GM21717 (cell line): ENCODE results near the gene ENO3.
A peak's percentile ranks its signal among the peaks of the same experiment; 100 is the strongest.

ENCODE experiments used
- ATAC-seq: cut with Tn5 transposase; IDR thresholded peaks from one replicate; pipeline ENCODE4 v1.9.1; 2021; ENCODE audit warnings: mild to moderate bottlenecking, moderate library complexity; ENCODE audit not compliant: unreplicated experiment

The ENO3 gene

GRCh38 chr17:4936436-4936835, 14.5 kb upstream of the ENO3 start:
- ATAC-seq: no peak

GRCh38 chr17:4937553-4937952, 13.4 kb upstream of the ENO3 start:
- no peak for ATAC-seq

- no peak for ATAC-seq
Observed at GRCh38 chr17:4938069-4938491, 12.8 kb upstream of the ENO3 start.

GRCh38 chr17:4938688-4939545, 12.0 kb upstream of the ENO3 start:
- no peak for ATAC-seq

- peak; percentile 10 for ATAC-seq
Observed at GRCh38 chr17:4939546-4939795, 11.4 kb upstream of the ENO3 start.

- peak; percentile 61 for ATAC-seq
Observed at GRCh38 chr17:4939796-4940554, 10.9 kb upstream of the ENO3 start, which contains the start of the genes RNF167 and SLC25A11. Gene RNF167, plus strand, starts transcription at chr17:4940268. Its CDS starts 642 bp downstream, at chr17:4940910. Gene SLC25A11, minus strand, starts transcription at chr17:4940046. Its CDS starts 136 bp downstream, at chr17:4939910.

GRCh38 chr17:4940555-4941318, 10.2 kb upstream of the ENO3 start:
- ATAC-seq: no peak

GRCh38 chr17:4941319-4941610, 9.7 kb upstream of the ENO3 start:
- ATAC-seq: no peak

- ATAC-seq: no peak
Observed at GRCh38 chr17:4942760-4943508, 8.0 kb upstream of the ENO3 start.

GRCh38 chr17:4944163-4944553, 6.8 kb upstream of the ENO3 start:
- no peak for ATAC-seq

- ATAC-seq: no peak
Observed at GRCh38 chr17:4944554-4945175, 6.3 kb upstream of the ENO3 start.

GRCh38 chr17:4945176-4945943, 5.6 kb upstream of the ENO3 start:
- ATAC-seq: no peak

- ATAC-seq: no peak
Observed at GRCh38 chr17:4945944-4946280, 5.0 kb upstream of the ENO3 start.

- ATAC-seq: no peak
Observed at GRCh38 chr17:4946312-4946976, 4.5 kb upstream of the ENO3 start.

- ATAC-seq: no peak
Observed at GRCh38 chr17:4947010-4947410, 3.9 kb upstream of the ENO3 start.

GRCh38 chr17:4947411-4948165, 3.3 kb upstream of the ENO3 start:
- no peak for ATAC-seq

- no peak for ATAC-seq
Observed at GRCh38 chr17:4948166-4948930, 2.6 kb upstream of the ENO3 start, which contains the start of gene PFN1. Gene PFN1, minus strand, starts transcription at chr17:4948530. Its CDS starts 136 bp downstream, at chr17:4948394.

- peak; percentile 32 for ATAC-seq
Observed at GRCh38 chr17:4948931-4949320, 2.0 kb upstream of the ENO3 start.
